ENCODE results near the gene CXorf38.
"Not testable (repeated sequence)": the region's sequence is repeated elsewhere in the genome, so short reads cannot be mapped to it uniquely, and the experiment has no call there.

The CXorf38 gene

DNA sequence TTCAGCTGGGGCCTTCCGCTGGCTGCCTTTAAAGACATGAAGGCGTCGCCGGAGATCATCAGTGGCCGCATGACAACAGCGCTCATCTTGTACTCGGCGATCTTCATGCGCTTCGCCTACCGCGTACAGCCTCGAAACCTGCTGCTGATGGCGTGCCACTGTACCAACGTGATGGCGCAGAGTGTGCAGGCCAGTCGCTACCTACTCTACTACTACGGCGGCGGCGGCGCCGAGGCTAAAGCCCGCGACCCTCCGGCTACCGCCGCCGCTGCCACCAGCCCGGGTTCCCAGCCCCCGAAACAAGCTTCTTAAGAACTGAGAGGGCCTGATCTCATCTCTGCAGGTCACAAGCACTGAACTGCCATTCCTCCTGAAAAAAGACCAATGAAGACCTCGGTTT is 23.7 kb downstream of the CXorf38 start:
- DNase-seq = no peak

DNA sequence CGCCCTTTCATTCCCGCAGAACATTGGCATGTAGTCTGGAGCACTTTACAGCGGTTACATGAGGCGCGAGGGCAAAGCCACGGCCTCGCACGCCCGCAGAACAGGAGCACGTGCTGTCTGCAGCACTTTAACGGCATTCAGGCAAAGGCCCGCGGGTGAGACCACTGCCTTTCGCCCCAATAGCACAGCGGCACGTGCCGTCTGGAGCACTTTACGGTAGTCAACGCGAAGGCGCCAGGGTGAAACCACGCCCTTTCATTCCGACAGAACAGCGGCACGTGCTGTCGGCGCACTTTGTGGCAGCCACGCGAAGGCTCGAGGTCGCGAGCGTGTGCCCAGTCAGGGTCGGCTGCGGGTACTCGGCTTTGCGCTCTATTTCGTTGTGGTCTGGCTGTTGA is 24.2 kb downstream of the CXorf38 start, which contains the start of gene MPC1L:
TSS of gene MPC1L (plus strand) at position 290 of the 398 bp plus-strand sequence. CDS start 138 bp downstream, outside the sequence.
- DNase-seq = no peak

DNA sequence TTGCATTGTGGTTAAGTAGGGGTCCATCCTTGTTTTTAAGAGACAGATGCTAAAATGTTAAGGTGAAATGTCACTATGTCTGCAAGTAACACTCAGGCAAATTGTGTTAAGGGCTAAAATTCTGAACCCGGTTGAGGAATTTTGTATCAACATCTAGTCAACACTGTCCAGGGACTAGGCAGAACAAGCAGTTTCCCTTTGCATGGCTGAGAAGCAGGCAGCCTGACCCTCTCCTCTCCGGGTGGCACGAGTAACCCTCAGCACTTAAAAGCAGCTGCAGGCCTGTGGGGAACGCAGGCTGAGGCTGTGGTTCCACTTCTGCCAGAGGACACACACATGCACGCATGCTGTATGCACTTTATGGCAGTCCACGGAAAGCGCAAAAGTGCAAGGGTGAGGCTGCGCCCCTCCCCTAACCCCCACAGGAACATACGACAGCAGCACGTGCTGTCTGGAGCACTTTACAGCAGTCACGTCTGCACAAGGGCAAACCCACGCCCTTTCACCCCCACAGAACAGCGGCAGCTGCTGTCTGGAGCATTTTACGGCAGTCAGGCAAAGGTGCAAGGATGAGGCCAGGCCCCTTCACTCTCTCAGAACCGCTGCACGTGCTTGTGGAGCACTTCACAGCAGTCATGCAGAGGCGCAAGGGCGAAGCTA is 24.8 kb downstream of the CXorf38 start:
- DNase-seq = no peak

DNA sequence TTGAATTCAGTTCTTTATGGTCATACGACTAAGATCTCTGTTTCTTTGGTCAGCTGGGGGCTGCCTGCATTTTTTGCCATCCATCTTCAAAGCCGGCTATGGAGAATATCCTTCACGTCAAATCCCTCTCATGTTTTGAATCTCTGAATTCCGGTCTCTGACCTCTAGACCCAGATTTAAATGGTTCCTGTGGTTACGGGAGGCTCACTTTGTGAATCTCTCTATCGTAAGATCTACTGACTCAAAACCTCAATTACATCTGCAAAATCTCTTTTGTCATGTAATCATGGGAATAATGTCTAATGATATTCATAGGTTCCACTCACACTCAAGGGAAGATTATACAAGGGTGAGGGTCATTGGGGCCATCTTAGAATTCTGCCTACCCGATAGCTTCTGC is 29.8 kb downstream of the CXorf38 start:
- DNase-seq = no peak

DNA sequence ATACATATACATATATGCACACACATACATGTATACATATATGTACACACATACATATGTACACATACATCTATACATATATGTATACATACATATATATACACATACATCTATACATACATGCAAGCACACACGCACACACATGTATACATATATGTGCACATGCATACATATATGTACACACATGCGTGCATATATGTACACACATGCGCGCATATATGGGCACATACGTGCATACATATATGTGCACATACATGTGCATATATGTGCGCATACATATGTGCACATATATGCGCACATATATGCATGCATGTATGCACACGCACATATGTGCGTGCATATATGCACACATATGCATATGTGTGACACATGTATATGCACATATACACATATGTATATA is 31.4 kb downstream of the CXorf38 start:
- no peak for DNase-seq

DNA sequence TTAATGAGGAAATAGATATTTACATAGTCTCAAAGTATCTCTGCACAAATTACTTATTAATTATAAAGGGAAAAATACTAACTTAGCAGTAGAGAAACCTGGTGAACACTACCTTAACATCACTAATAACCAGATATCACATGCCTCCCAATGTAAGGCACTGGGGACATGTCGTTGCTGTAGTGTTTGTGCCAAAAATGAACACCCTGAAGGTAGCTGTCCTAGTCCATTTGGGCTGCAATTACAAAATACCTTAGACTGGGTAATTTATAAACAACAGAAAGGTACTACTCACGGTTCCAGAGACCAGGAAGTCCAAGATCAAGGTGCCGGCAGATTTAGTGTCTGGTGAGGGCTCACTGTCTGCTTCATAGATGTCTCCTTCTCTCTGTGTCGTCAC is 34.9 kb downstream of the CXorf38 start:
- DNase-seq = no peak

DNA sequence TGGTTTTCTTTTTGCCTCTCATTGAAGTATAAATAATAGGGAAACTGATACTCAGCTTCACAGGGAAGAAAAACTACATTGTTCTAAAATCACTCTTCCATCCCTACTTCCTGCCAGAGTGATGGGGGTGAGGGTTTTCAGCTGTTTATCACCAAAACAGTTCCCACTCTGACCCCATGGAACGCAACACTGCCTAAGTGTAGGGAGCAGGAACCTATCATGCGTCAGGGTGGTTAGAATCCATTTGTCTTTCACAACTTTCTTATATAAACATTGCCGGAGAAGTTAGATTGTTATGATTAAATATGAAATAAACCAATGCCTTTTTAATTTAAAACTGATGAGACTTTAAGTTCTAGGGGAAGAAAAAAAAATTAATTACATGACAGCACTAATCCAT is 40.0 kb downstream of the CXorf38 start:
- DNase-seq = no peak

DNA sequence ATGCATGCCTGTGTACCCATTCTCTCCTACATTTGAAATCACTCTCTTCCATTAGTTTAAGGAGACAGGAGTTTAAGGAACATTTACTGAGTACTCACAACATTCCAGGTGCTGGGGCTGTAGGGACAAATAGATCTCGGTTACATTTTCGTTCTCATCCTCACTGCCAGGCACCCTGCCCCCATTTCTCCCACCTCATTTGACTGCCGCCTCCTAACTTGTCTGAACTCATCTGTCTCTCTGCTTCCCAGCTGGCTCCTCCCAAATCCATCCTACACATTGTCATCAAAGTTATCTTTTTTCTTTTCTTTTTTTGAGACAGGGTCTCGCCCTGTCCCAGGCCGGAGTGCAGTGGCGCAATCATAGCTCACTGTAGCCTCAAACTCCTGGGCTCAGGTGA is 43.9 kb downstream of the CXorf38 start:
- no peak for DNase-seq

DNA sequence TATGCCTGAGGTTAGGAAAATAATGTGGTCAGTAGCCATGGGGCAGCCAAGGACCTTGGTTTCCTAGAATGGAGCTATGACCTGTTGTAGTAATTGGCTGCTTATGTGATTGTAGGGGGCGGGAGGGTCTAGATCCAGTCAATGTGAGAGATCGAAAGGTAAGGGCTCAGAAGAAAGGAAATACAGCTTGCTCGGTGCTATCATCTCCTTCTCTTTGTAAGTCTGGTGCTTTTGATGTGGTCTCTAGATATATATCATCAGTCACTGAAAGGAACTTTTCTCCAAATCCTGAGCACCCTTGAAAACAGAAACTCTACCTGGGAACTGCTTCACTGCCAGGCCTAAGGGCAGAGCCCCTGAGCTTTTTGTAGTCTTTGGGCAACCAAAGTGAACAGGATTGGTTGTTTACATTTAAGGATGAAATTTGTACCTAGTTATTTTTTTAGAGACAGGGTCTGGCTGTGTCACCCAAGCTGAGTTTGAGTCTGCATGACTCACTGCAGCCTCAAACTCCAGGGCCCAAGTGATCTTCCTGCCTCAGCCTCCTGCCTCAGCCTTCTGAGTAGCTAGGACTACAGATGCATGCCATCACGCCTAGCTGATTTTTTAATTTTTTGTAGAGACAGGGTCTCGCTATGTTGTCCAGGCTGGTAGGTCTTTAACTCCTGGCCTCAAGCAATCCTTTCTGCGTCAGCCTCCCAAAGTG is 57.6 kb downstream of the CXorf38 start:
- DNase-seq = not testable (repeated sequence)

DNA sequence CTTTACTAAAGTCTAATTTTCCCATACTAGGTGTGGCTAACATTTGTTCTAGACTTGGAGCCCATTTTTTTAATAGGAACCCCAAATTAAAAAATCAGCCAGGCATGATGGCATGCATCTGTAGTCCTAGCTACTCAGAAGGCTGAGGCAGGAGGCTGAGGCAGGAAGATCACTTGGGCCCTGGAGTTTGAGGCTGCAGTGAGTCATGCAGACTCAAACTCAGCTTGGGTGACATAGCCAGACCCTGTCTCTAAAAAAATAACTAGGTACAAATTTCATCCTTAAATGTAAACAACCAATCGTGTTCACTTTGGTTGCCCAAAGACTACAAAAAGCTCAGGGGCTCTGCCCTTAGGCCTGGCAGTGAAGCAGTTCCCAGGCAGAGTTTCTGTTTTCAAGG is 59.7 kb downstream of the CXorf38 start:
- not testable (repeated sequence) for DNase-seq

DNA sequence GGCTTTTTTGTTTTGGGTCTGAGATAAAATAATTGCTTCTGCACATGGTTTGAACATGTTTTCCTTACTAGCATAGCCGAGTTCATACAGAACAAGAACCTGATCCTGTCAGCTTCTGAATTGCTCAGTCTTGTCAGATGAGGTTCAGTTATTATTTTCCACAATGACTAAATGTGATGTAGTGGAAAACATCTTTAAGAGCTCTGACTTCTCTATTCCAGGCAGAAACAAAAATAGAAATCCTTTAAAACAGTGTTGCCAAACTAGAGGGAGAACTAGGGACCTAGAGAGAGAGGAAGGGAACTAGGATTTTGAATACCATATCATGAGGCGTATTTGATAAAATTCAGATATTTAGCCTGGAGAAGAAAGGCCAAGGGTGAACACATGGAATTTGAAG is 64.5 kb downstream of the CXorf38 start:
- no peak for DNase-seq

DNA sequence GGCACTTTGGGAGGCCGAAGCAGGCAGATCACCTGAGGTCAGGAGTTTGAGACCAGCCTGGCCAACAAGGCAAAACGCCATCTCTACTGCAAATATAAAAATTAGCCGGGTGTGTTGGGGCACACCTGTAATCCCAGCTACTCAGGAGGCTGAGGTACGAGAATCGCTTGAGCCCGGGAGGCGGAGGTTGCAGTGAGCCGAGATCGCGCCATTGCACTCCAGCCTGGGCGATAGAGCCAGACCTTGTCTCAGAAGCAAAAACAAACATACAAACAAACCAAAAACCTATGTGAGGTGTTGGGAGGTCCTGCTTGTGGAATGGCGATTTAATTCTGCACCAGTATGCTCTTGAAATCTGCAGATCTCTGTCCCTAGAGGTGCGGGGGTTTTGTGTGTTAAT is 65.2 kb downstream of the CXorf38 start:
- DNase-seq = not testable (repeated sequence)

DNA sequence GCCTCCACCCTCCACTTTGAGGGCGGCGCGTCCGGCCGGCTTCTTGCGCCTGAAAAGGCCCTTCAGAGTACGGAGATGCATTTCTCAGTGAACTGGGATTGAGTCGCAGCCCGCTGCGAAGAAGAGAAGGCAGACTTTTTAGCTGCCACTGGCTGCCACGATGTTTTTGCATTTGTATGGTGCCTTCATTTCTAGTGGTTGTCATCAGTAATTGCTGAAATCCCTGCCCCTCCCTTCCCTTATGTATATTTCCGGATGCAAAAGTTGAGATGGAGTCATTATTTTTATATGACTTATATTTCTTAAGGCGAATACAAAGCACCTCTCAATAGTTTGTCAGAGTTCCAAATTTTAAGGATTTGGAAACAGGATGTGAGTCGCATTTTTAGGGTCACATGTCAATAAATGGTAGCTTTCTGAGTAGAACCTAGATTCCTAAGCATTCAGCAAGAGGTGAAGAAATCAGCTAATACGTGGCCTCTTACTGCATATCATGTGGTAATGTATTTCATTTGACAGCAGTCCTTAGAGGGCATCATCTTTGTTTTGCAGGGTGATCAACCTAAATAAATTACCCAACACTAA is 65.9 kb downstream of the CXorf38 start:
- DNase-seq = no peak

DNA sequence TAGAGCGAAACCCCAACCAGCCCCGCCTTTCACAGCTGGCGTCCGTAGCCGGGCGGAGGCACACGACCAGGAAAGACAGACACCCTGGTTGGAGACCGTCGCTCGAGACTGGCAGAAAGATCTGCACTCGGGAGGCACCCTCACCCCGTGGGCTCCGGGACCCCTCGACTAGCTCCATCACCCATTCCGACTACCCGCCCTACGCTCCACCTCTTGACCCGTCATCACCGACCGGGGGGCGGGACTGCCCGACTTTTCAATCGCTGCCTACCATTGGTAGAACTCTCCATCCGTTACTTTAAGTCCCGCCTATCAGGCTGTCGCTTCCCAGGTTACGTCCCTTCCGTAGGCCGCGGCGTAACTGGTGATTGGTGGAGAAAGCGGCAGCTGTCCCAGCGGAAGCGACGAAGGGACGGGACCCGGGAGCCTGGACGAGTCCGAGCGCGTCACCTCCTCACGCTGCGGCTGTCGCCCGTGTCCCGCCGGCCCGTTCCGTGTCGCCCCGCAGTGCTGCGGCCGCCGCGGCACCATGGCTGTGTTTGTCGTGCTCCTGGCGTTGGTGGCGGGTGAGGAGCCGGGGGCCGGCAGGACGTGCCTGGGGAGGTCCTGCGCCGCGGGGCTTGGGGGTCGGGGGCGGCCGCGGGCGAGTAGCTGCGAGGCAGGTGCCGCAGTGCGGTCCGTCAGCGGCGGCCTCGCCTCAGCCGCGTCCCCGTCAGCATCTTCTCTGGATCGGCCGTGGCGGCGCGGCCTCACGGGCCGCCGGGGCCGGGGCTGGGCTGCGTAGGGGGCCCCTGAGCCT is 66.6 kb downstream of the CXorf38 start, which contains the start of gene ATP6AP2:
TSS of gene ATP6AP2 (plus strand) at position 434 of the 799 bp plus-strand sequence. CDS start at position 530, 96 bp downstream.
- DNase-seq = peak; percentile 95

DNA sequence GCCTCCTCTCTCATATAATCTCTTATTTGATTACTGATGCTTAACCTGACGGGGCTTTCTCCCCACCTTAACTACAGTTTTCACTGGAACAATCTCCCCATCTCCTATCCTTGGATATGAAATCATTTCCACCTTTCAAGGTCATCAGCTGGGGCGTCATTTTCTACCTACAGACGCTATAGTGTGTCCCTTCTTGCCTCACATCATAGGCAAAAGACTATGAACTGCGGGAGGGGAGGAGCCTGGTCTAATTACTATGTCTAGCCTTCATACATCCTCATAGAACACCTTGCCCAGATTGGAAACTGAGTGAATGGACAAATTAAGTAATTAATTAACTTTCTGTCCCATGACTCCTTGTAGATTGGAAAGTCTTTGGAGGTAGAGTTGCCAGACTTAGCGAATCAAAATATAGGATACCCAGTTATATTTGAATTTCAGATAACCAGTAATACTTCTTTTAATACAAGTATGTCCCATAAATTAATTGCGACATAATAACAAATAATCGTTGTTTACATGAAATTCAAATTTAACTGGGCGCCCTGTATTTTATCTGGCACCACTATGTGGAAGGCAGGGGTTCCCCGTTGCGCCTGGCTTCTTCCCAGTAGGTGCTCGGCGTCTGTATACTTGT is 67.3 kb downstream of the CXorf38 start:
- DNase-seq = no peak

DNA sequence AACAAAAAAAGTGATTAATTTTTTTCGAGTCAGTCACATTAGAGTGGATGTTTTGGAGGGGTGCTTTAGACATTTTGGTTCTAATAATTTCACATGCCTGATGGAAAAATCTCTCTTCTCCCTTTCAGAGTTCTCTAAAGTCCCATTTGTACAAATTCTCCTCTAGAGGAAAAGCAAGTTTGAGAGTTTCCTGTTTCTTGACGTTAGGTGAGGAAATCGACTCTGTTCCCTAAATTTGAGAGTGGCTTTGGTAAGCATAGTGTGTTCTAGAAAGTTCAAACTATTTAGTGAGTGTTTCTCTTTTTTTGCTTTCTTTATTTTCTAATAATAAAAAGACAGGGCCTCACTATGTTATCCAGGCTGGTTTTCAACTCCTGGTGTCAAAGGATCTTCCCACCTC is 68.2 kb downstream of the CXorf38 start:
- no peak for DNase-seq

DNA sequence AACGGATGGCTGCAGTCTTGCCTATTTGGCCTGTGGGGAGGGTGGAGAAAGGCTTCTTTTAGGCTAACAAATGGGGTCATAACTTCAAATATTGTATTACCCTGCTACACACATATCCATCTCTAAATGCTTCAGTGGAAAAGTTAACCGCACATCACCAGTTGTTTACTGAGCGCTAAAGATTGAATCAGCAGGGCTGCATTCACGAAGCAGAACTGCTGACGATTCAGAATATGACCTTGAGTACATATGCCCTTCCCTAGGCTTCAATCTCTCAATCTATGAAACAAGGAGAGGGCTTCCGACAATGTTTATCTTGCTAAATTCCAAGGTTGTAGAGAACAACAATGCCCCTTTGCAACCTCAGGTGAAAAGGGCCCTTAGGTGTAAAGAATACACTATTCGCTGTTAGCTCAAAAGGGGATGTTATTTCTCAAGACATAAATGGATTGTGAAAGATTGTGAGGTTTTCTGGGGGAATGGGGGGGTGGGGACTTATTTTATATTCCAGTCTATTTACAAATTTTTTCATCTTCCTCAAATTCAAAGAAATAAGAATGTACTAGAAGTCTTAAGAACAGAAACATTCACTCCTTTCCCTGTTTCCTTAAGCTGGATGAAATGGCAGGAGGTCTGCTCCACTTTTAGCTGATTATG is 69.2 kb downstream of the CXorf38 start:
- no peak for DNase-seq

Measured in femur (tissue), 1 donor.